ENCODE results near the gene DDX41.
A peak's percentile ranks its signal among the peaks of the same experiment; 100 is the strongest.

DDX41 gene

DNA sequence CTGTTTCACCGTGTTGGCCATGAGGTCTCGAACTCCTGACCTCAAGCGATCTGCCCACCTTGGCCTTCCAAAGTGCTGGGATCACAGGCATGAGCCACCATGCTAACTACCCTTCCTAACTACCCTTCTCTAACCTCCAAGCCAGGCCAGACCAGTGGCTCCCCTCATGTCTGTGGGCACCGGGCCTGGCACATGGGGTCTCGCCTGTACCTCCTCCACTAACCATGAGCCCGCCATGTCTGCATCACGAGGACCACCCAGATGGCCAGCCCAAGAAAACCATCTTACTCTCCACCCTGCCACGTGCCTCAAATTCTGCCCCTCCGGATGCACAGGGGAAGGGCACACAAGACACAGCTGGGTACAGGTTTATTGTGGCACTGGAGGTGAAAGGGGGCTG, 33.7 kb downstream of the DDX41 start:
- no peak for DNase-seq

DNA sequence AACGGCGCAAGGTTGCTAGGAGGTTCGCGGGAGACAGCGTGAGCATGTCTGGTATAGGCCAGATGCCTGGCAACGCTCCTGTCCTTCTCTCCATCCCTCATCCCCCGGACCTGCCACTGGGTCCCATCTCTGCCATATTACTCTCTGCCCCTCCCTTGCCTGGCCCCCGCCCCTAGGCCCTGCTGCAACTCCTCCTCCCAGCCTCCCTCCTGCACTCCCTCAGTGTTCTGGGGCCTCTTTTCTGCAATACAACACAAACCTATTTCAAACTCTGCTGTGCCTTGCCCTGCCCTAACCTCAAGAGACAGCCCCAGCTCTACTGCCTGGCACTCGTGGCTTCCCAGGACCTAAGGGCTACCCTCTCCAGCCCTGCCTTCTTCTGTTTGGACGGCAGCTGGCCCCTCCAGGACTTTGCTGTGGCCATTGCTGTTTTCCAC, 34.4 kb downstream of the DDX41 start:
- no peak for DNase-seq

DNA sequence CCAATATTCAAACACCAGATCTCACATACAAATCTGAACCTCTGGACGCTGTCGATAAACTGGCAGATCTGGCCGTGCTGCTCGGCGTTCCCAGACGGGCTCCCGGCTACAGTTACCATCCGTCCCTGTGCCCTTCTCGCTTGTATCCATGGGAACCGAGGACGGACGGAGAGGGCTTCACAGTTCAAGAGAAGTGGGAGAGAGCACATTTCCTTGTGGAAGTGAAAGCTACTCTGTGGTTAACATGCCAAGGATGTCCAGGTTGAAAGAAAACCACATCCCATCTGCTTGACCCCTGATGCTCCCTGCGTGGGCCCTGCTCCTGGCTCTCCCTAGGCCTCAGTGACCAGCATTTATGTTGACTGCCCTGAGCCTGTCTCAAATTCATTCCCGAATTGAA, 37.0 kb downstream of the DDX41 start:
- DNase-seq: peak; percentile 38 to 39

DNA sequence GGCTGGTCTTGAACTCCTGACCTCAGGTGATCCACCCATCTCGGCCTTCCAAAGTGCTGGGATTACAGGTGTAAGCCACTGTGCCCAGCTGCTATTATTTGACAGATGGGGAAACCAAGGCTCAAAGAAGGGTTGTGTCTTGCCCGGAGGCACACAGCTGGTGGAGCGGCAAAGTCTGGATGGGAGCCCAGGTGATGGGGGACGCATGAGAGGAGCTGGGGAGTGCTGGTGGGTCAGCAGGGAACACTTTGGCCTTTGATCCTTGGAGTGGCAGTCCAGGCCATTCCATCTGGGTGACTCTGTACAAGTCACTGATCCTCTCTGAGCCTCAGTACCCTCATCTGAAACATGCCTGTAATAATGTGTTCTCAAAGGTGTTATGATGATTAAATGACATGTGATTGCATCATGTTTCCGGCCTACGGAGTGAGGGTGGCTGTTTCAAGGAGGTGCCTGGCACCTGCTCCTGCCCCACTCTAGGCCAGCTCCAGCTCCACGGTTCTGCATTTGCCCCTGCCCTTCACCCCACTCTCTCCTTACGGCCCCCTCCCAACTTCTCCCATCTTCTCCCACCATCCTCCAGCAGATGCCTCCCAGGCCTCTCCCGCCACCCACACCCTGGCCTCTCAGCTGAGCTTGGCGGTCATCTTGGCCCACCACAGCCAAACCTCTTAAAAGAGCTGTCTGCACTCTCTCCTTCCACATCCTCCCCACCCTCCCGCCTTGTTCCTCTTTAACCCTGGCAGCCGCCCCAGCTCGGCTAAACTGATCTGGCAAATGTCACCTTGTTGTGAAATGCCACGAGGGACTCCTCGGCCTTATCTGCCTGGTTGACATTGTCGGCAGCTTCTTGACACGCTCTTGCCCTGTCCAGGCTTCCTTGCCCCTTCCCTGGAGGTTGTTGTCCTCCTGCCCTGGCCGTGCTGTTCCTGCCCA, 37.8 kb downstream of the DDX41 start:
- peak; percentile 52 to 64 for DNase-seq

DNA sequence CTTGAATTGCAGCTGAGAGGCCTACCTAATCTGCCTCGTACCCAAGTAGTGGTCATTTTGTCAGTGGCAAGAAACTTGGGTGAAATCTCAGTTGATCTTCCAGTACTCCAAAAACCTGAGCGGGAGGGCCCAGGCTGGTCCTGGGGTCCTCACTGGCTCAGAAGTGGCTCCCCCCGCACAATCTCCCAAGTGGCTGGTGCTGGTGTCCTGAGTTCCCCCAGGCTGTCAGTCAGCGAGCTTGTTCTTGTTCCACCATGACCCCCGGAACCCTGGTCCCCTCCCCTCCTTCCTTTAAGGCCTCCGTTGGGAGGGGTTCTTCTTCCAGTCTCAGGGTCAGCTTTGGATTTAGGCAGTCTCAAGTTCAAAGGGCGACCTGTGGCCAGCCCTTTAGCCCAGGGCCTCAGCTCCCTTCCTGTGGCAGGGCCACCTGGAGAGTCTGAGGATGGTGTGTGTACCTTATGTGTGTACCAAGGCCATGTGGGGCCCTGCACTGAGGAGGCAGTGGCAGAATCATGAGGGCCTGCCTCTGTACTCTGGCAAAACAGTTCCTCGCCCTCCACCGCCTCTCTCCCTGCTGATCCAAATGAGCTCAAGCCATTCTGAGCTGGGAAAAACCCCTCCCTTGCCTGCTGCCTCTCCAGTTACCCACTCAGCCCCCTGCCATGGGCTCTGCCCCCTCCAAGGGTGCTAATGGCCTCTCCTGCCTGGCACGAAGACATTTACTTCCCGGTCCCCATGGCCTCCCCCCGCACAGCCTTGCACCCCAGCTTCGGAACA, 38.9 kb downstream of the DDX41 start:
- no peak for DNase-seq

DNA sequence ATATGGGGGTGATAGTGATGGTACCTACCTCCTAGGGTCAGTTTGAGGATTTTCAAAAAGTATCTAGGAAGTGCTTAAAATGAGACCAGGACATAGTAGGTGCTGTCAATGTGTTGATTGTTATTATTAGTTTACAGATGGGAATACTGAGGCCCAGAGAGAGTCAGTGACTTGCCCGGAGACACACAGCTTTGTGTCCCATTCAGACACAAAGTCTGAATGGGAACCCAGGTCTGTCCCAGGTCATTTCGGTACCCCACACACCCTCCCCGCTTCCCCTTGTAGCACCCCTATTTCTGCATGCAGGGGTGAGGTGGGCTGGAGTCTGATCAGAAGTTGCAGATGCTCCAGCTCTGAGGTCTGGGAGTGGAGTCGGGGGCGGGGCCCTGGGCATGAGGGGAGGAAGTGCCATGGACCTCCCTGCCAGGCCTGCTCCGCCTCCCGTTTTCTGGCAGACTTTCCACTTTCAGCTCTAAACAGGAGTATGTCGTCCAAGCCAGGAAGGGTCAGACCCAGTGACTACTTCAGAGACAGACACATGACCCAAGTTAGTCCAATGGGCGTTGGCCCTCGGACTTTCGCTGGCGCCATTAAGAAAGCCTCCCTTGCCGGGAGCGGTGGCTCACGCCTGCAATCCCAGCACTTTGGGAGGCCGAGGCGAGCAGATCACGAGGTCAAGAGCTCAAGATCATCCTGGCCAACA, 40.1 kb downstream of the DDX41 start:
- DNase-seq: no peak

DNA sequence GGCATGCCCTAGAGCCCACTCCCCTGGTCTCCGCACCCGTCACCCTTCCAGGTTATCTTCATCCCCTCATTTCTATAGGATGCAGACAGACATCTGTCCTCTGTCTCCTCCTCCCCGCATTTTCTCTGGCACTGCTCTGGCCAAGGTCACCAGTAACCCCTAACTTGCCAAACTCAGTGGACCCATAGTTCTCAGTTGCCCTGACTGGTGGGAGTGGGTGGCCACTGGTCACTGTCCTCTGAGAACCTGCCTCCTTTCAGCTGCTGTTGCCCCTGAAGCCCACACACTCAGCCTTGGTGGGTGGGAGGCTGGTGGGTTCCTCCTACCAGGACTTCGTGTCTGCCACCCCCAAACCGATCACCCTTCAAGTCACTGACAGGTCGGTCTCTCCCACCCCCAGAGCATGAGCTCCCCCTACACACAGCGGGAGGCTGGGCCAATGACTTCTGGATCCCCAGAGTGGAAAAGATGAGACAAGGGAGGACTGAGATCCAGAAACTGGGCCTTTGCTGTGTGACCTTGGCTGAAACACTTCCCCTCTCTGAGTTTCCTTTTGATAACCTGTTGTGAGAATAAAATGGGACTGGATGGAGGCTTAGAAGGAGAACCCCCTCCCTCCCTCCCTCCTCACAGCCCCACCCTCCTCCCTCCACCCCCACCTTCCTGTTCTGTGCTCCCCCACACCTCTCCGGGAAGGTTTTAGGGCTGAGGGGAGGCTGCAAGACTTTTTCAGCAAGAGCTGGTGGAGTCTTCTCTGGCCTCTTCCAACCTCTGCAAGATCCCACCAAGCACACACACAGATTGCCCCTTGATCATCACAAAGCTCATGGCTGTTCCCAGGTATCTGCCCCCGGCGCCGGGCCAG, 41.0 kb downstream of the DDX41 start:
- DNase-seq: no peak

DNA sequence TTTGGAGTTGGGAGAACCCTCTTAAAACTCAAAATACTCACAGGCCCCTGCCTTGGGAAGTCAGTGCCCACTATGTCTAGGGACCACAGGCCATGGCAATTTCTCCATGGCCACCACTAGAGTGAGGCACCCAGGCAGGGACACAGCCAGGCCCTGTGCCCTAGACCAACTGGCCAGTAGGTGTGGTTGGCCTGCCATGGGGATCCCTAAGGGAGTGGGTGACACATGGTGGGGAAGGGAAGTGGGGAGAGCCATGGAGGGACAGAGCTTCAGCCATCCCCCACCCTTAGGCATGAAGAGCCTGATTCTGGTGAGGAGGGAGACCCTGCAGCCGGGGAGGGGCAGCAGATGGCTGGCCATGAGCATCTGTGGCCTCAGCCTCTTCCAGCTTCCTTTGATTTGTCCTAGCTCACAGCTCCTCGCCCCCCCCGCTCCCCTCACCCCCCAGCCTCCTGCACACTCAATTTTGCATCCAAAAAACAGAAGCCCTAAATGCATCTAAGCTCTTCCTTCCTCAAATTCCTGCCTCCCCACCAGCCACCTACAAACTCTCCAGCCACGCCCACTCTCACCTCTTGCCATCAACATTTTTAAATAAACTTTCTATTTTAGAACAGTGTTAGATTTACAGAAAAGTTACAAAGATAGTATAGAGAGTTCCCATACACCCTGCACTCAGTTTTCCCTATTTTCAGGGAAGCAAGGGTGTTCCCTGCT, 41.8 kb downstream of the DDX41 start:
- DNase-seq: no peak

DNA sequence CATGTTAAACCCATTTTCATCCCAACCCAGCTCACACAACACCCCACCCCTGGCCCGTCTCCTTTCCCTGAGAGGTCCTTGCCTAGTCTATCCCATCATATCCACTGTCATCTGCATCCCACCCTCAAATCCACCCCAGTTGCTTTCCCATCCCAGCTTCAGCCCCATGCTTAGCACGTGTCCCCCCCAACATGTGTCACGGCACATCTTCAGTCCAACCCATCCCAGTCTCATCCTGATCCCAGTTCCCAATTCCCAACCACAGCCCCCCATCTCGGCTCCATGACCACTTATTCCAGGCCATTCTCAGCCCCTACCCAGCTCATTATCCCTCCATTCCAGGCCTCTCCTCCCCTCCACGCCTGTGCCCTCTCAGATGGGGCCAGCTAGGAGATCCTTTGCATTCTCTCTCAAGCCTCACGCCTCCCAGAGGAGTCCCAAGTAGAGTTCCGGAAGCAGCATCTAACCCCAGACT, 42.7 kb downstream of the DDX41 start:
- DNase-seq: no peak

DNA sequence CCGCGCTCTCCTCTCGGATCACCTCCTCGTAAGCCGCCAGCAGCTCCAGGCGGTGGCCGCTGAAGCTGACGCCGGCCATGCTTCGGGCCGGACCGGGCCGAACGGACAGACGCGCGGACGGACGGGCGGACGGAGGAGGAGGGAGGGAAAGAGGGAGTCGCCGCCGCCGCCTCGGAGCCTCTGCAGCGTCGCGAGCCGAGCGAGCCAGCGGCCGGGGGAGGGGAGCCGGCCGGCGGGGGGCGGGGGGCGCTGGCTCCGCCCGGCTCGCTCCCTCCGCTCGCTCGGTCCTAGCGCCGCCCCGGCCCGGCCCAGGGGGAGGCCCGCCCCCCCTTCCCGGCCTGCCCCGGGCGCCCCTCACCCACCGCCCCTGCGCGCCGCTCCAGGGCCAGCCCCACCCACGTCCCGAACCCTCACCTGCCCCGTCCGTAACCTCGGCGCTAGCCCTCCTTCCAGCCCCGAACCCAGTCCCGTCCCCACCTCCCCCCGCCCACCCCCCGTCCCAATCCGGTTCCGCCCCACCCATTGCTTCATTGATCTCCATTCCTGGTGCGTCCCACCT, 43.2 kb downstream of the DDX41 start, which contains the start of gene DBN1:
Gene DBN1, minus strand, starts transcription at position 192 of the 559 bp plus-strand sequence. Its CDS starts 113 bp downstream, at position 79.
- peak in 1 of 2 experiments; percentile 44 for DNase-seq

DNA sequence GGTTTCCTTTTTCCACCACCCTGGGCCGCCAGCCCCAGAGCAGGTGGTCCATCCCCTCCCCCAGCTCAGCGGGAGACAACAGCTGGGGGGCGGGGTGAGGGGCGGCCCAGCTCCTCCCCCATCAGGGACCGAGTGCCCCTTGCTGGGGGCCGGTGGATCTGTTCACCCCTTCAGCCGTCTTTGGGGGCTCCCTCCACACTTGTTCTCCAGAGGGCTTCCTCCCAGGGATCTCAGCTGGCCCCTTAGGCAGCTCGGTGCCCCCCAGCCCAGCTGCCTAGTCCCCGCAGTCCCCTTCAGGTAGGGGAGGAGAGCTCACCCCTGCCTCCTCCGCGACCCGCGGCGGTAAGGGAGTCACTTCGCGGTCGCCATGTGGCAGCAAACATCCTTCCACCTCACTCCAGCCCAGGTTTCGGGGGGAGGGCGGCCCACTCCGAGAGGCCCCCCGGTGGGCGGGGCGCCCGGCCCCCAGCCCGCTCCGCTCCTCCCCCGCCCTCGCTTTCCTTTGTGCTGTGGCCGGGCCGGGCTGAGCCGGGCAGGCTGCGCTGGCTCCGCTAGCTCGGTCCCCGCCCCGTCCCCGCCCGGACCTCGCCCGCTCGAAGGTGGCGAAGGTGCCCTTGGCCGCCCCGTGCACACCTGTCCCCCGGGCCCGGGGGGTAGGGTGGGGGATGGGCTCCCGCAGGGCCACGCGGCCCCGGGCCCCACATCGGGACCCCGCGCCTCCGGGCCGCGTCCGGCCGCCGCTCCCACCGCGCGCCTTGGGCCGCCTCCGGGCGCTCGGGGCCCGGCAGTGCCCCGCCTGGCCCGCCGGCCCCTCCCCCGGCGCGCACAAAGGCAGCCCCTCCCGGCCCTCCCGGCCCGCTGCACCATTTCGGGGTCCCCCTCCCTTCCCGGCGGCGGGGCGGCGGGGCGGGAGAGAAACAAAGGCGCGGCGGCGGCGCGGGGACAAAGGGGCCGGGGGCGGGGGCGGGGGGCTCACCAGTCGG, 44.0 kb downstream of the DDX41 start:
- DNase-seq: peak in 1 of 2 experiments; percentile 48

DNA sequence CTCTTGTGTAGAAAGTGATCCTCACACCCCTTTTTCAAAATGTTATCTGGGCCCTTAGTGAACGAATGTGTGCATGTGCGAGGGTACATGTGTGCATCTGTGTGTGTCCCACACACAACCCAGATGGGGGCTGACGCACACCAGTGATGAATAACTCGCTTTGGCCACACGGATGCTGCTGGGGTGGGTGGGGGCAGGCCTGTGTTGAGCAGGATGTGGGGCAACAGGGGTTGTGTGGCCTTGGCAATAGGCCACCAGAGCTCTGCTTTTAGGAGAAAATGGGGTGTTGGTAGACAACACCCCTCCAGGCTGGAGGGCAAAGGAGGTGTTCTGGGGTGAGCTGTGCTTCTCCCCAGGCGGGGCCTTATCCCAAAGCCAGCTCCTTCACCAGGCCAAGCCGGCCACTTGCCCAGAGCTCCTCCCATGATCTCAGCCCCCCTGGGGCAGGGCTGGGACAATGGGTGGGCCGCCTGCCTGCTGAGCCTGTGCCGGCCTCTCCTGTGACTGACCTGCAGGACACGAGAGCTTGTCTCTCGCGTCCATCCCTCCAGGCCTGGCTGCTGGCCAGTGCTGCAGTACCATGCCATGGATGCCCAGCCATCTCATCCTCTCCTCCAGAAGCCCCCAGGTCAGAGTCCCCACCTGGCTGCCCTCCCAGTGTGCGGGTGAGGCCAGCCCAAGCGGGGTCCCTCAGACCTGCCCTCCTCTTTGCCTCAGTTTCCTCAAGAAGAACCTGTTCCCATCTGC, 45.0 kb downstream of the DDX41 start:
- DNase-seq: no peak

DNA sequence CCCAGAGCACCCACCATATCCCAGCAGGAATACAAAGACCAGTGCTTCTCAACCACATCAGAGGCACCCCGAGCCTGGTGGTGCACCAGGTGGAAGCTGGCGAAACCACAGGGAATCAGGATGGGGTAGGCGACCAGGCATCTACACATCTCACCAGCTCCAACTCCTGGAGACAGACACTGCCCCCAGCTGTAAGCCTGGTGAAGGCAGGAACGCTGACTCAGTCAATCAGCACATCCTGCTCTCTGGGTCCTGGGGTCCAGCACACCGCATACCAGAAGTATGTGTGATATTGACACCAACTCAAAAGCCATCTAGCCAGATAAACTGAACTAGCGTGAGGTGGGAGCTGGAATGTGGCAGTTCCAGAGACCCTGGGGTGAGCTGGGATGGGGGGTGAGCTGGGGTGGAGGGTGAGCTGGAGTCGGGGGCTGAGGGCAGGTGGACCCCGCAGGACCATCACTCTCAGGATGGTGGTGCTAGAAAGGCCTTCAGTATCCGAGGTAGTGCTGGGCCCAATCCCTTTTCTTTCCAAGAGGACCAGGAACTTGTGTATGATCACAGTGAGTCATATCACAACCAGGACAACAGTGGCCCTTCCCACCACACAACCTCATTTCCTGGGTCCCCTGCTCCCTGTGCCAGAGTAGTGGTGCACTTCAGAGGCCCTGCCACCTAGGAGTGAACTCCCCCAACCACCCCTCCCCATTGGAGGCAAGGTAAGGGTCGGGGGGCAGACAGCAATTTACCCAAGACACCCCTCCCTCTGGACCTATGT, 45.8 kb downstream of the DDX41 start:
- no peak for DNase-seq

DNA sequence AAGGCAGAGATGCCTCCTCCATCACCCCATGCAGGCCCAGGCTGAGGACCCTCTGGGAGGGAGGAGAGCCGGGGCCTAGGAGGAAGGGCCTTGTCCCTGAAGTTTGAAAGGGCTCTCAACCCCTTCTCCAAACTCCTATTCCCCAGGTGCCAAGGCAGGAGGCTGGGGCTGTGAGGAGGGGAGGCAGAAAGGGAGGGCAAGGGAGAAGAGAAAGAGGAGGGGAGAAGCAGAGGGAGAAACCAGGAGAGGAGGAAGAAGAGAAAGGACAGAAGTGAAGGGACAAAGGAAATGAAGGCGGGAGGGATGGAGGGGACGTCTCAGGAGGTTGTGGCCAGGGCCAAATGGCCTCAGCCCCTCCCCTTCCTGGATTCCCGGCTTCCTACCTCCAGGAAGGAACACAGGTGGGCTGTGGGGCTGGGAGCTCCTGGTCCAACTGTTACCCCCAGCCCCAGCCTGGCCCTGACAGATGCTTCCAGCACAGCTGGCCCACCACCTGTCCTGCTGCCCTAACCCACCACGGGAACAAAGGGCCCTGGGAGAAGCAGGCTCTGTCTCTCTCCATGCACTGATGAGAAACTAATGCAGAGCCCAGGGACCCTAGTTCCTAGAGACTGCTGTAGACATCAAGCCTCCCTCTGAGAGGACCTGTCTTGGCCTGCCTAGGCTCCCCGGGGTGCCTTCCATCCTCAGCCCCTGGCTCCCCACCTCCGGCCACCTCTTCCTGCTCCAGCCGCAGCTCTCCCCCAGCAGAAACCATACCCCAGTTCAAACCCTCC, 46.8 kb downstream of the DDX41 start:
- DNase-seq: no peak

DNA sequence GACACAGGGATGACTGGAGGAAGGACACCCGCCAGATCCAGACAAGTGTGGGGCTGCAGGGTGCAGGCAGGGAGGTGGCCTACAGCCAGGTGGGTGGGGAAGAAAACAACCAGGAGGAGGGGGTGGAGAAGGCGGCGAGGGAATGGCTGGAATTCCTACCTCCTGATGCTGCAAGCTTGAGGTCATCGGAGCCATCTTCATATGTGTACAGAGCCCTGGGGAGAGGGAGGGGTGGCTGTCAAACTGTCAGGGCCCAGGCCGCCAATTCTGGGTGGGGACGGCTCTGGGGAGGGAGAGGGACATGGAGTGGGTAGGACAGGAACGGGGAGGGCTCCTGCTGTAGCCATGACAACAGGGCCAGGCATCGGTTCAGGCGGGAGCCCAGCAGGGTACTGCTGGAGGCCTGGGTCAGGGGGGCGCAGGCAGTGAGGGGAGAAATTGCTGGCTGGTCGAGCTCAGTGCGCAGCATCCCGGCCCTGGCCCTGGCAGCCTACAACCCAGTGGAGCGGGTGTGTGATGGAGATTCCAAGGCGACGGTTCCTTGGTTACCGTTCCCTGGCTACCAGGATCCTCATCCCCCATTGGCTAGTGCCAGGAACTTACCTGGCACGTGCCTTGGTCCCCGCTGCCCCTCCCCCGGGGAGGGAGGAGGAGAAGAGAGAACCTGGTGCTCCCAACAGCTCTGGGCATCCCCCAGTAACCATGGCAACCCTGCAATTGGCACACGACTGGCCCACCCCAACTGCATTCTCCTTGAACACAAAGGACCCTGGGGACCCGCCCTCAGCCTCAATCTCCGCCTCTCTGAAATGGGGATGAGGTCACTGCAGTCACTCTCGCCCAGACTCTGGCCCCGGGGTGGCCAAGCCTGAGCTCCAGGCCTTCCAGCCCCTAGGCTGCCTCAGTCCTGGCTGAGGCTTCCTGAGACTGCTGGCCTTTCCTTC, 47.8 kb downstream of the DDX41 start:
- DNase-seq: no peak

DNA sequence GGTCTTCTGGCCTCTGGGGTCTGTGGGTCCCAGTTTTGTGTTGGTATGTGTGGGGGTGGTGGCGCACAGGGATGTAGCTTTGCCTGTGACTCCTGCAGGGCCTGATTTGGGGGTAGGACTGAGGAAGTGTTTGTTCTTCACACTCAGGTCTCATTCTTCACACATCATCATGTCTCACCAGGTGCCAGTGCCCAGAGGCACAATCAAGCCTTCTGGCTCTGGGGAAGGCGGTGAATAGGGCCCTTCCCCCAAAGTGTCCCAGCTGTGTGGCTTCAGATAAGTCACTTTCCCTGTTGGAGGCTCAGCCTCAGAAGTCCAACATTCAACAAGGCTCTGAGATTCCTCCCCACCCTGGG, 48.5 kb downstream of the DDX41 start:
- DNase-seq: no peak
